Central memory CD8-positive, alpha-beta T cell (primary cell): Measurements from ENCODE around the gene VPS4A.

Source experiments
- ATAC-seq: fragments of 150-1000 bp; cut with Tn5 transposase; replicated peaks from 2 replicates; pipeline ENCODE4 v1.10.0; 2022; ENCODE audit warnings: mild to moderate bottlenecking, moderate FRiP score, moderate number of reproducible peaks; ENCODE audit not compliant: poor library complexity, severe bottlenecking; ENCODE audit errors: extremely low read depth
- DNase-seq, 2 donors: peaks; one replicate each; pipeline ENCODE4 v3.0.0; 2021; ENCODE audit warnings: low spot score in 2 of 2
- H3K27ac Mint-ChIP-seq: one replicate; pipeline ENCODE4 v1.8.0; 2022; ENCODE audit warnings: low read depth, mild to moderate bottlenecking, moderate library complexity, mixed read lengths
- H3K27me3 Mint-ChIP-seq: one replicate; pipeline ENCODE4 v1.8.0; 2022; ENCODE audit warnings: mixed read lengths
- H3K36me3 Mint-ChIP-seq: one replicate; pipeline ENCODE4 v1.8.0; 2022; ENCODE audit warnings: mild to moderate bottlenecking, moderate library complexity, mixed read lengths; ENCODE audit not compliant: insufficient read depth
- H3K4me1 Mint-ChIP-seq: one replicate; pipeline ENCODE4 v1.8.0; 2022; ENCODE audit warnings: mixed read lengths
- H3K4me3 Mint-ChIP-seq: one replicate; pipeline ENCODE4 v1.8.0; 2022; ENCODE audit warnings: mild to moderate bottlenecking, moderate library complexity, mixed read lengths
- H3K9me3 Mint-ChIP-seq: one replicate; pipeline ENCODE4 v1.8.0; 2022; ENCODE audit warnings: mixed read lengths

Gene VPS4A

DNA sequence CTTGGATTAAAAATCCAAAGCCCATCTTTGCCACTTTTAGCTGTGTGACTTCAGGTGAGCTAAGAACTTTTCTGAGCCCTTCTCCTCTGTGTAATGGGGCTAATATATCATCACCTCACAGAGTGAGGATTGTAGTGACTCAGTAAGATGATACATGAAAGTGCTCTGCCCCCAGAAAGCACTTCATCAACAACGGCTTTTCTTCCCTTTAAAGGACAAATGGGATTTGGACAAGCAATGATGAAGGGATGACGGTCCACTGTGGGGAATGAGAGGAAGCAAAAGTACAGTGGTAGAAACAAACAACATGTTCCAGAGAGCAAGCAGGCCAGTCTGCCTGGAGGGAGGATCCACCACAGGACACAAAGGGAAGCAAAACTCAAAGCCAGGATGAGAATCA lies 54.8 kb downstream of the VPS4A start:
- Mint-ChIP-seq H3K27ac (no peak overlapping the region), H3K9me3 (no peaks in the 10 kb centered on the region), H3K4me1 (peaks cover 22% of the 10 kb centered on the region), H3K36me3 (peaks cover 55% of the 10 kb centered on the region), H3K4me3 (no peak overlapping the region), H3K27me3 (no peaks in the 10 kb centered on the region)
- DNase-seq (no peak), ATAC-seq (no peak)

- no peak for ATAC-seq
- H3K9me3 Mint-ChIP-seq, result no peaks in the 10 kb centered on the region
- H3K4me3 Mint-ChIP-seq, result no peak overlapping the region
- peaks cover 21% of the 10 kb centered on the region for H3K4me1 Mint-ChIP-seq
- H3K36me3 Mint-ChIP-seq, result peaks cover 54% of the 10 kb centered on the region
- H3K27me3 Mint-ChIP-seq, result no peaks in the 10 kb centered on the region
- DNase-seq, result no peak
- no peak overlapping the region for H3K27ac Mint-ChIP-seq
Observed at GRCh38 chr16:69366431-69366830, 55.3 kb downstream of the VPS4A start.

- ATAC-seq, result no peak
Observed at GRCh38 chr16:69367980-69368379, 56.8 kb downstream of the VPS4A start.

DNA sequence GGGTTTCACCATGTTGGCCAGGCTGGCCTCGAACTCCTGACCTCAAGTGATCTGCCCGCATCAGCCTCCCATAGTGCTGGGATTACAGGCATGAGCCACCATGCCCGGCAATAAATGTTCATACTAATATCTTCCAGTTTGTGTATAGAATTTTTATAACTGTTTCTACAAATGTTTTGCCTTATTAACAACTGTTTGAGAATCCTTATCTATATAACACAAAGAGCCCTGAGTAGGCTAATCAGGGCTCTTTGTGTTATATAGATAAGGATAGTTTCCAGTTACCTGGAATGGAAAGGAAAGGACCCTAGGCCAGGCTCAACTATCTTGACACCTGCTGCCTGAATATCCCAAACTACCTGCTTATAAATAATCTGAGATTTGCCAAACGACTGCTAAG lies 57.7 kb downstream of the VPS4A start:
- no peak overlapping the region for H3K4me3 Mint-ChIP-seq
- no peak for ATAC-seq
- no peaks in the 10 kb centered on the region for H3K9me3 Mint-ChIP-seq
- H3K27ac Mint-ChIP-seq, result no peak overlapping the region
- peaks cover 57% of the 10 kb centered on the region for H3K36me3 Mint-ChIP-seq
- DNase-seq, result no peak
- no peaks in the 10 kb centered on the region for H3K27me3 Mint-ChIP-seq
- H3K4me1 Mint-ChIP-seq, result peaks cover 14% of the 10 kb centered on the region

More at GRCh38 chr16:69367980-69368379, 56.8 kb downstream of the VPS4A start:
- no peaks in the 10 kb centered on the region for H3K27me3 Mint-ChIP-seq
- peaks cover 59% of the 10 kb centered on the region for H3K36me3 Mint-ChIP-seq
- H3K27ac Mint-ChIP-seq, result no peak overlapping the region
- no peak overlapping the region for H3K4me3 Mint-ChIP-seq
- no peak for DNase-seq
- peaks cover 14% of the 10 kb centered on the region for H3K4me1 Mint-ChIP-seq
- H3K9me3 Mint-ChIP-seq, result no peaks in the 10 kb centered on the region

- DNase-seq (no peak), ATAC-seq (no peak)
- Mint-ChIP-seq H3K27me3 (no peaks in the 10 kb centered on the region), H3K4me3 (no peak overlapping the region), H3K4me1 (peaks cover 10% of the 10 kb centered on the region), H3K9me3 (no peaks in the 10 kb centered on the region), H3K27ac (peak overlapping the region; percentile 76), H3K36me3 (peaks cover 50% of the 10 kb centered on the region)
Observed at GRCh38 chr16:69371564-69371963, 60.4 kb downstream of the VPS4A start.

GRCh38 chr16:69373019-69373418 lies 61.9 kb downstream of the VPS4A start:
- Mint-ChIP-seq H3K27me3 (no peaks in the 10 kb centered on the region), H3K4me1 (peaks cover 13% of the 10 kb centered on the region), H3K4me3 (no peak overlapping the region), H3K9me3 (no peaks in the 10 kb centered on the region), H3K36me3 (peaks cover 48% of the 10 kb centered on the region), H3K27ac (no peak overlapping the region)
- ATAC-seq (no peak), DNase-seq (no peak)
